ENCODE data around the gene GABRB2.
A peak's percentile ranks its signal among the peaks of the same experiment; 100 is the strongest.

The GABRB2 gene

DNA sequence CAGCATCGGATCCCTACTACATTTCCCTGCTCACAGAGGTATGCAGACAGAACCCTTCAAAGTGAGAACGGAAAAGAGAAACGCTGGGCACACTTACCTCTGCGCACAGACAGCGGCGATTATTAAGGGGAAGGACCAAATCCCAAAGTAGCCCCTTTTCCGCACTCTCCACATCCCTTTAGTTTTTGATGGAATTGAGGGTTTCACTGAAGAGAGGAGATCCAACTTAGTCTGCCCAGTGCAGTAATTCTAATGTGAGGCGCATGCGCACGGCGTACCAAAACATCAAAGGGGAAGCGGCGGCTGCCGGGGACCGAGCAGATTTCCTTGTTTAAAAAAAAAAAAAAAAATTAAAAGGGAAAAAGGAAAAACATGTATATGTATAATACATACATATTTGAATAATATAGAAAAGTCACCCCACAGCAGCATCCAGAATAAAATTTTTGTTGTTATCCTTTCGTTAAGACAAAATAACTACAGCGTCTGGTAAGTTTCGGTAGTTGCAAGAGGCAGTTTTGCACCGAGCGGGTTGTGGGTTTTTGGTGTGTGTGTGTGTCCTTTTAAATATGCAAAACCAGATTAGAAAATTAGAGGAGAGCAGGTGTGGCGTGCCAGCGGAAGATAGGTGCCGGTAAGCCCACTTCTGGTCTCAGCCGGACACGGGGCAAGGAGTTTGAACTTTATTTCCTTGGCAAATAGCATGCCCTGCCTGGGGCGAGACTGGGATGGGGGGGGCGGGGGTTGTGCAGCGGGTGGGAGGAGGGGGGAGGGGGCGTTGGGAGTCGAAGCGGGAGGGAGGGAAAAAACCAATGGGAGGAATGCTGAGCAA is at the start of gene GABRB2:
TSS of gene GABRB2 (minus strand) at position 256 of the 832 bp plus-strand sequence. CDS start at position 174, 82 bp downstream.
- peak within 1 kb of the TSS; percentile 74 for H3K4me3 ChIP-seq (ENCODE audit: low read length)
- peaks cover 4% of the 10 kb centered on the region for H3K4me1 ChIP-seq (ENCODE audit: control insufficient read depth, insufficient read depth, low read length)
- no peaks in the 10 kb centered on the region for H3K9me3 ChIP-seq (ENCODE audit: control insufficient read depth, low read length)
- no peak within 1 kb of the TSS for H3K9ac ChIP-seq (ENCODE audit: low read length)
- peak; percentile 64 for DNase-seq (ENCODE audit: low read depth)
- no peaks in the 10 kb centered on the region for H3K36me3 ChIP-seq (ENCODE audit: control insufficient read depth, insufficient read depth, low read length, severe bottlenecking)
- peaks cover 55% of the 10 kb centered on the region for H3K27me3 ChIP-seq (replicated peaks; ENCODE audit: control insufficient read depth, insufficient read depth, low read length)

- Histone ChIP-seq H3K4me1 (ENCODE audit: control insufficient read depth, insufficient read depth, low read length) (no peaks in the 10 kb centered on the region), H3K36me3 (ENCODE audit: control insufficient read depth, insufficient read depth, low read length, severe bottlenecking) (no peaks in the 10 kb centered on the region), H3K9ac (ENCODE audit: low read length) (no peak overlapping the region), H3K4me3 (ENCODE audit: low read length) (no peak overlapping the region), H3K27me3 (replicated peaks; ENCODE audit: control insufficient read depth, insufficient read depth, low read length) (no peaks in the 10 kb centered on the region), H3K9me3 (ENCODE audit: control insufficient read depth, low read length) (no peaks in the 10 kb centered on the region)
- no peak for DNase-seq (ENCODE audit: low read depth)
These were observed 39.3 kb upstream of the GABRB2 start for GRCh38 chr5:161585798-161586197.

GRCh38 chr5:161580621-161581020 is 34.1 kb upstream of the GABRB2 start:
- no peaks in the 10 kb centered on the region for H3K4me1 ChIP-seq (ENCODE audit: control insufficient read depth, insufficient read depth, low read length)
- no peak for DNase-seq (ENCODE audit: low read depth)
- H3K27me3 ChIP-seq (replicated peaks; ENCODE audit: control insufficient read depth, insufficient read depth, low read length) = no peaks in the 10 kb centered on the region
- H3K36me3 ChIP-seq (ENCODE audit: control insufficient read depth, insufficient read depth, low read length, severe bottlenecking) = no peaks in the 10 kb centered on the region
- no peak overlapping the region for H3K9ac ChIP-seq (ENCODE audit: low read length)
- H3K9me3 ChIP-seq (ENCODE audit: control insufficient read depth, low read length) = no peaks in the 10 kb centered on the region
- H3K4me3 ChIP-seq (ENCODE audit: low read length) = no peak overlapping the region

- Histone ChIP-seq H3K4me3 (ENCODE audit: low read length) (no peak overlapping the region), H3K4me1 (ENCODE audit: control insufficient read depth, insufficient read depth, low read length) (no peaks in the 10 kb centered on the region), H3K36me3 (ENCODE audit: control insufficient read depth, insufficient read depth, low read length, severe bottlenecking) (no peaks in the 10 kb centered on the region), H3K9ac (ENCODE audit: low read length) (no peak overlapping the region), H3K27me3 (replicated peaks; ENCODE audit: control insufficient read depth, insufficient read depth, low read length) (no peaks in the 10 kb centered on the region), H3K9me3 (ENCODE audit: control insufficient read depth, low read length) (no peaks in the 10 kb centered on the region)
- no peak for DNase-seq (ENCODE audit: low read depth)
These were observed 26.4 kb upstream of the GABRB2 start for GRCh38 chr5:161572914-161573313.

DNA sequence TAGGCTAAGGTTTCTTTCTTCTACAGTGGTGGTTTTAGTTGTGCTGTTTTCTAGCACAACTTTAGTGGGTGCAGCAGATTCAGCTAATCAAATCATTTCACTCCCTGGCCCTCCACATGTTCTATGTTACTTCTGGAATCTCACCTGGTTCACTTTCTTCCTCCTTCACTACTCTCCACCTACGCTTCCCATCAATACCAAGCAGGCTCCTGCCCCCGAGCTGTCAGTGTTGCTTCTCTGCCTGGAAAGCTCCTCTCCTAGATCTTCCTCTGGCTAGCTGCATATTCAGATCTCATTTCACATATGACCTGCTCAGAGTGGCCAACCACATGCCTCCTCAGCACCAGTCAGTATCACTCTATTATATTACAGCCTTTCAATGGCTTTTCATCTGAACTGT is 19.6 kb upstream of the GABRB2 start:
- Histone ChIP-seq H3K4me3 (ENCODE audit: low read length) (no peak overlapping the region), H3K9ac (ENCODE audit: low read length) (no peak overlapping the region), H3K4me1 (ENCODE audit: control insufficient read depth, insufficient read depth, low read length) (no peaks in the 10 kb centered on the region), H3K9me3 (ENCODE audit: control insufficient read depth, low read length) (no peaks in the 10 kb centered on the region), H3K36me3 (ENCODE audit: control insufficient read depth, insufficient read depth, low read length, severe bottlenecking) (no peaks in the 10 kb centered on the region), H3K27me3 (replicated peaks; ENCODE audit: control insufficient read depth, insufficient read depth, low read length) (no peaks in the 10 kb centered on the region)
- no peak for DNase-seq (ENCODE audit: low read depth)

- Histone ChIP-seq H3K9me3 (ENCODE audit: control insufficient read depth, low read length) (no peaks in the 10 kb centered on the region), H3K27me3 (replicated peaks; ENCODE audit: control insufficient read depth, insufficient read depth, low read length) (no peaks in the 10 kb centered on the region), H3K36me3 (ENCODE audit: control insufficient read depth, insufficient read depth, low read length, severe bottlenecking) (no peaks in the 10 kb centered on the region), H3K9ac (ENCODE audit: low read length) (no peak overlapping the region), H3K4me1 (ENCODE audit: control insufficient read depth, insufficient read depth, low read length) (no peaks in the 10 kb centered on the region), H3K4me3 (ENCODE audit: low read length) (no peak overlapping the region)
- DNase-seq (ENCODE audit: low read depth) = no peak
These were observed 15.9 kb upstream of the GABRB2 start for GRCh38 chr5:161562446-161562845.

DNA sequence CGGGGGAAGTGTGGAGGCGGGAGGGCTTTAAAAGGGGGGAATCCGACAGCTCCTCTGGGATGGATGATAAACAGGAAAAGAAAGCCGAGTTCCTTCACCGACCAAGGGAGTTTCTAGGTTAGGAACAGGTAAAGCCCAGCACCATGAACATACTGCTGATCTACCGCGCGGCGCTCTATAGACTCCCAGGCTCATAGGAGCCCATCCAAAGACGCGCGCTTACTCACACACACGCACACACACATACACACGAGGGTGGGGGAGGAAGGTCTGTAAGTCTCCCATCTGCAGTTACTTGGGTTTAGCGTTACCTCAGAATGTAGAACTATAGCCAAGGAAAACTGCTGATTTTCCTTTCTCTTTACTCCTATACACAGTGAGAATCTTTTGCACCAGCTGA is 2.6 kb upstream of the GABRB2 start:
- Histone ChIP-seq H3K9ac (ENCODE audit: low read length) (no peak overlapping the region), H3K4me1 (ENCODE audit: control insufficient read depth, insufficient read depth, low read length) (peaks cover 4% of the 10 kb centered on the region), H3K4me3 (ENCODE audit: low read length) (no peak overlapping the region), H3K36me3 (ENCODE audit: control insufficient read depth, insufficient read depth, low read length, severe bottlenecking) (no peaks in the 10 kb centered on the region), H3K27me3 (replicated peaks; ENCODE audit: control insufficient read depth, insufficient read depth, low read length) (peaks cover 43% of the 10 kb centered on the region), H3K9me3 (ENCODE audit: control insufficient read depth, low read length) (no peaks in the 10 kb centered on the region)
- DNase-seq (ENCODE audit: low read depth) = no peak

DNA sequence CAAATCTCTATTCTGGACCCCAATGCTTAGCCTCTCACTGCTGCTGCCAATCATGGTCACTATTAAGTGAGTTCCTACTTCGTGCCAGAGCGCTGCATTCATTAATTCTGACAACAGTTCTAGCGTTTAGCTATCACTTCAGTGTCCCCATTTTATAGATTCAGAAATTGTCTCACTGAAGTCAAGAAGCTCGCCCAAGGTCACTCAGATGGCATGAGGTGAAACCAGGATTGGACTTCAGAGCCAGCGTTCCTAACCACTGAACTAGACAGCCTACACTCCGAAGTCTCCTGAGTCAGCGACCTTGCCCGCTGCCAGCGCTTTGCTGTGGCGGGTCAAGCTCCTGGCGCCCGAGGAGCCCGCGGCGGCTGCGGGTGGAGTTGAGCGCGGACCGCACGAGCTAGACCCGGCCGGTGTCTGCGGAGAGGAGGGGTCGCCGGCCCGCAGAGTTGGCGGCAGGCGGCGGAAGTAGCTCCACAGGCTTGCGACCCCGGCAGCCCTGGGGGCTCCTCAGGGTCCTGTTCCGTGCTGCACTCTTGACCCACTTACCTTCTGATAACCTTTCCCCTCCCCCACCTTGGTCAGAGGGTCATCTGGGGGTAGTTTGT is 2.1 kb upstream of the GABRB2 start:
- H3K4me3 ChIP-seq (ENCODE audit: low read length) = no peak overlapping the region
- no peaks in the 10 kb centered on the region for H3K9me3 ChIP-seq (ENCODE audit: control insufficient read depth, low read length)
- H3K36me3 ChIP-seq (ENCODE audit: control insufficient read depth, insufficient read depth, low read length, severe bottlenecking) = no peaks in the 10 kb centered on the region
- peaks cover 48% of the 10 kb centered on the region for H3K27me3 ChIP-seq (replicated peaks; ENCODE audit: control insufficient read depth, insufficient read depth, low read length)
- H3K9ac ChIP-seq (ENCODE audit: low read length) = no peak overlapping the region
- H3K4me1 ChIP-seq (ENCODE audit: control insufficient read depth, insufficient read depth, low read length) = peaks cover 4% of the 10 kb centered on the region
- no peak for DNase-seq (ENCODE audit: low read depth)

- no peak overlapping the region for H3K9ac ChIP-seq (ENCODE audit: low read length)
- DNase-seq (ENCODE audit: low read depth) = no peak
- no peaks in the 10 kb centered on the region for H3K36me3 ChIP-seq (ENCODE audit: control insufficient read depth, insufficient read depth, low read length, severe bottlenecking)
- peaks cover 52% of the 10 kb centered on the region for H3K27me3 ChIP-seq (replicated peaks; ENCODE audit: control insufficient read depth, insufficient read depth, low read length)
- H3K4me3 ChIP-seq (ENCODE audit: low read length) = peak overlapping the region; percentile 56
- H3K9me3 ChIP-seq (ENCODE audit: control insufficient read depth, low read length) = no peaks in the 10 kb centered on the region
- H3K4me1 ChIP-seq (ENCODE audit: control insufficient read depth, insufficient read depth, low read length) = peaks cover 4% of the 10 kb centered on the region
These were observed 1.4 kb upstream of the GABRB2 start for GRCh38 chr5:161547738-161548486.

DNA sequence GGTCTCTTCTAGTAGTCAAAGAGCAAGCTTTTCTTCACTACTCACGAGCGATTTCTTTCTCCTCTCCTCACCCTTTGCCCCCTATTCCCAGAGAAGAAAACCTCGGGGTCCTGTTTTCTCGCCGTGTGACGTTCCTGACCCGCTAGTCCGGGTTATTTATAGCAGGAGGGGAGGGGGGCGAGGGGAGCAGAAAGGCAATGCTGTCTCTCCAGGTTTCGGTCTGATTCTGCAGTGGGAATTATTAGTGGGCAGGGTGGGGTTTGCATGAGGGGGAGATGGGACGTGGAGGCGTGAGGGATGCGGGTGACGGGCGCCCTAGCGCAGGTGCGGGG is 847 bp upstream of the GABRB2 start:
- H3K4me1 ChIP-seq (ENCODE audit: control insufficient read depth, insufficient read depth, low read length) = peaks cover 4% of the 10 kb centered on the region
- H3K4me3 ChIP-seq (ENCODE audit: low read length) = peak overlapping the region; percentile 56
- no peaks in the 10 kb centered on the region for H3K36me3 ChIP-seq (ENCODE audit: control insufficient read depth, insufficient read depth, low read length, severe bottlenecking)
- no peaks in the 10 kb centered on the region for H3K9me3 ChIP-seq (ENCODE audit: control insufficient read depth, low read length)
- no peak overlapping the region for H3K9ac ChIP-seq (ENCODE audit: low read length)
- no peak for DNase-seq (ENCODE audit: low read depth)
- peaks cover 52% of the 10 kb centered on the region for H3K27me3 ChIP-seq (replicated peaks; ENCODE audit: control insufficient read depth, insufficient read depth, low read length)

DNA sequence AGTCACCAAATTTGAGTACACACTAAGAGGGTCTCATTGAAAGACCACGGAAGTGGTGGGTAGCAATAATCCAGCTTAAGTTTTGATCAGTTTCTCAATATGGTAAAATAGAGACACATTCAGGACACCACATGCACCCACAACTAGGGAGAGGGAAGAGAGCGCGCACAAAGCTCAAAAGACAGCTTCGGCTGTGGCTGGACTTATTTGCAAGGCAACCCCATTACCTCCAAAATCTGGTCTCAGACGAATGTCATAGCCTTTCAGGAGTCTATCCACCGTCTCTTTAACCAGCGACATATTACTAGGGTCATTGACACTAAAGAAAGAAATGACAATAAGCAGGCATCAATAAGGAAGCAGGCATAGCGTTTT is 443 bp downstream of the GABRB2 start:
- Histone ChIP-seq H3K36me3 (ENCODE audit: control insufficient read depth, insufficient read depth, low read length, severe bottlenecking) (no peaks in the 10 kb centered on the region), H3K27me3 (replicated peaks; ENCODE audit: control insufficient read depth, insufficient read depth, low read length) (peaks cover 57% of the 10 kb centered on the region), H3K4me3 (ENCODE audit: low read length) (peak overlapping the region; percentile 74), H3K4me1 (ENCODE audit: control insufficient read depth, insufficient read depth, low read length) (peaks cover 4% of the 10 kb centered on the region), H3K9ac (ENCODE audit: low read length) (no peak overlapping the region), H3K9me3 (ENCODE audit: control insufficient read depth, low read length) (no peaks in the 10 kb centered on the region)
- DNase-seq (ENCODE audit: low read depth) = no peak
